Upper lobe of left lung (tissue), 6 donors: ENCODE data around the gene WDR70. TPM values are rescaled to one million over a fixed set of nuclear protein-coding genes. Genes with fewer than 3 reads are reported as not detected.
"Not testable (repeated sequence)": the region's sequence is repeated elsewhere in the genome, so short reads cannot be mapped to it uniquely, and the experiment has no call there.

ENCODE experiments used
- ATAC-seq, 2 donors: fragments of 200-7000 bp; cut with Tn5 transposase; one replicate each; pipeline ENCODE4 v1.9.1; 2022; ENCODE audit warnings: mild to moderate bottlenecking in 2 of 2, moderate library complexity in 2 of 2; ENCODE audit not compliant: low FRiP score in 2 of 2
- DNase-seq, 2 donors: peaks; one replicate each; pipeline ENCODE4 v3.0.0-alpha.2; 2019 to 2020
- H3K27ac ChIP-seq, 4 donors: fragments of 200-600 bp; sonication (generic); one replicate each; pipeline ENCODE4 v1.5.1; 2016 to 2019
- H3K27me3 ChIP-seq, 4 donors: fragments of 200-600 bp; sonication (generic); one replicate each; pipeline ENCODE4 v1.5.1; 2017 to 2019
- H3K36me3 ChIP-seq, 4 donors: fragments of 200-600 bp; sonication (generic); one replicate each; pipeline ENCODE4 v1.5.1; 2016 to 2019
- H3K4me1 ChIP-seq, 4 donors: fragments of 200-600 bp; sonication (generic); one replicate each; pipeline ENCODE4 v1.5.1; 2018 to 2019
- H3K4me3 ChIP-seq, 4 donors: fragments of 200-600 bp; sonication (generic); one replicate each; pipeline ENCODE4 v1.5.1; 2017 to 2019; ENCODE audit warnings: mild to moderate bottlenecking in 2 of 4, moderate library complexity in 1 of 4
- H3K9me3 ChIP-seq, 4 donors: fragments of 200-600 bp; sonication (generic); one replicate each; pipeline ENCODE4 v1.5.1; 2018 to 2019
- EP300 ChIP-seq, 4 donors: sonication (generic); formaldehyde crosslinking; IDR thresholded peaks; one replicate each; pipeline ENCODE4 v1.5.1; 2017; ENCODE audit warnings: antibody characterized with exemption in 4 of 4, control low read depth in 2 of 4
- POLR2A ChIP-seq, 4 donors: fragments of 450-650 bp; IDR thresholded peaks; one replicate each; pipeline ENCODE4 v1.5.1; 2016 to 2017; ENCODE audit warnings: antibody characterized with exemption in 4 of 4, mild to moderate bottlenecking in 2 of 4
- POLR2AphosphoS5 ChIP-seq, 2 donors: sonication (generic); formaldehyde crosslinking; IDR thresholded peaks; one replicate each; pipeline ENCODE4 v1.5.1; 2017; ENCODE audit warnings: antibody characterized with exemption in 2 of 2
- WGBS, 2 donors: methylation state at CpG; one replicate each; pipeline ENCODE4 v1.1.5; 2017 to 2018; 5-methylcytosine and 5-hydroxymethylcytosine counted together
- total RNA-seq, 6 donors: library from RNA; depleted of rRNA in 4 of 6; stranded (reverse); fragments of >200 nt in 4 of 6; gene quantifications; one replicate each; pipeline versions ENCODE4 v1.1.0 to v1.2.1, GENCODE V29; 2016 to 2021
- TF ChIP-seq, protein P1 (sequence below), 6 experiments: fragments of 450-650 bp in 4 of 6; fragments of 200-600 bp in 2 of 6; sonication (generic) in 2 of 6; IDR thresholded peaks; one replicate each; pipeline ENCODE4 v1.5.1; 2016 to 2019; ENCODE audit warnings: antibody characterized with exemption in 6 of 6
- donor health status: DM: no; HTN: no; CAD: no; lungs with moderate emphysema.
- donor health status: DM: no; HTN: yes; CAD: no; lungs with severe emphysema.

WDR70 gene
- total RNA-seq, 6 donors from 2014 or later: 20.7 to 75.4 (median 27.9) TPM

GRCh38 chr5:37471666-37472197, 92.6 kb downstream of the WDR70 start:
- 63 to 66% methylated on average over 3 of the region's 3 CpGs for WGBS, 2 donors
- no peak for DNase-seq
- peaks cover 8 to 12% (median 9%) of the 10 kb centered on the region in 4 donors for H3K9me3 ChIP-seq
- no peak overlapping the region for H3K4me3 ChIP-seq
- TF ChIP-seq EP300 (IDR thresholded peaks at IDR 0.05) (no peak), POLR2A (IDR thresholded peaks at IDR 0.05) (no peak), POLR2AphosphoS5 (IDR thresholded peaks at IDR 0.05) (no peak)
- TF ChIP-seq, protein P1, sequence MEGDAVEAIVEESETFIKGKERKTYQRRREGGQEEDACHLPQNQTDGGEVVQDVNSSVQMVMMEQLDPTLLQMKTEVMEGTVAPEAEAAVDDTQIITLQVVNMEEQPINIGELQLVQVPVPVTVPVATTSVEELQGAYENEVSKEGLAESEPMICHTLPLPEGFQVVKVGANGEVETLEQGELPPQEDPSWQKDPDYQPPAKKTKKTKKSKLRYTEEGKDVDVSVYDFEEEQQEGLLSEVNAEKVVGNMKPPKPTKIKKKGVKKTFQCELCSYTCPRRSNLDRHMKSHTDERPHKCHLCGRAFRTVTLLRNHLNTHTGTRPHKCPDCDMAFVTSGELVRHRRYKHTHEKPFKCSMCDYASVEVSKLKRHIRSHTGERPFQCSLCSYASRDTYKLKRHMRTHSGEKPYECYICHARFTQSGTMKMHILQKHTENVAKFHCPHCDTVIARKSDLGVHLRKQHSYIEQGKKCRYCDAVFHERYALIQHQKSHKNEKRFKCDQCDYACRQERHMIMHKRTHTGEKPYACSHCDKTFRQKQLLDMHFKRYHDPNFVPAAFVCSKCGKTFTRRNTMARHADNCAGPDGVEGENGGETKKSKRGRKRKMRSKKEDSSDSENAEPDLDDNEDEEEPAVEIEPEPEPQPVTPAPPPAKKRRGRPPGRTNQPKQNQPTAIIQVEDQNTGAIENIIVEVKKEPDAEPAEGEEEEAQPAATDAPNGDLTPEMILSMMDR (IDR thresholded peaks at IDR 0.05): no peak
- ATAC-seq: no peak
- H3K27ac ChIP-seq: no peak overlapping the region
- H3K36me3 ChIP-seq: peaks cover 0 to 4% (median 0%) of the 10 kb centered on the region in 4 donors
- no peaks in the 10 kb centered on the region for H3K27me3 ChIP-seq
- no peaks in the 10 kb centered on the region for H3K4me1 ChIP-seq

DNA sequence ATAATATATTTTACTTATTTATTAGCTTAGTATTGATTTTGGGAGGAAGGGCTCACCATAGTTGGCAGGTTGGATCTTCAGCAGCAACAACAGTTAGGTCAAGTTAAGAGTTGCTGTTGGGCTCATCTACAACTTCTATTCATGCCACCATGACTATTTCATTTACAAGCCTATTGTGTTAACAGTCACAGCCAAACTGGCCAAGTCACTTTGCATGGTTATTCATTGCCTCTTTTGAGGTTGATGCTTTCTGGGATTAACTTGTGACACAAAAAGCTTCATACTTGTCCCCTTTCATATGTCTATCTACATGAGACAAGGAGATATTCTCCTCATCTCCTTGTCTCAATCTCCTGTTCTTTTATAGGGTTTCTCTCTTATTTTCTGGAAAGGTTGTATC, 98.3 kb downstream of the WDR70 start:
- Histone ChIP-seq H3K27ac (no peak overlapping the region), H3K36me3 (peaks cover 5 to 31% (median 19%) of the 10 kb centered on the region in 4 donors), H3K9me3 (peaks cover 0 to 5% (median 0%) of the 10 kb centered on the region in 4 donors), H3K4me3 (no peak overlapping the region), H3K27me3 (no peaks in the 10 kb centered on the region), H3K4me1 (no peaks in the 10 kb centered on the region)
- DNase-seq: no peak
- ATAC-seq: no peak
- TF ChIP-seq POLR2AphosphoS5 (IDR thresholded peaks at IDR 0.05) (no peak), EP300 (IDR thresholded peaks at IDR 0.05) (no peak), POLR2A (IDR thresholded peaks at IDR 0.05) (no peak)
- TF ChIP-seq, protein P1 (IDR thresholded peaks at IDR 0.05): no peak

DNA sequence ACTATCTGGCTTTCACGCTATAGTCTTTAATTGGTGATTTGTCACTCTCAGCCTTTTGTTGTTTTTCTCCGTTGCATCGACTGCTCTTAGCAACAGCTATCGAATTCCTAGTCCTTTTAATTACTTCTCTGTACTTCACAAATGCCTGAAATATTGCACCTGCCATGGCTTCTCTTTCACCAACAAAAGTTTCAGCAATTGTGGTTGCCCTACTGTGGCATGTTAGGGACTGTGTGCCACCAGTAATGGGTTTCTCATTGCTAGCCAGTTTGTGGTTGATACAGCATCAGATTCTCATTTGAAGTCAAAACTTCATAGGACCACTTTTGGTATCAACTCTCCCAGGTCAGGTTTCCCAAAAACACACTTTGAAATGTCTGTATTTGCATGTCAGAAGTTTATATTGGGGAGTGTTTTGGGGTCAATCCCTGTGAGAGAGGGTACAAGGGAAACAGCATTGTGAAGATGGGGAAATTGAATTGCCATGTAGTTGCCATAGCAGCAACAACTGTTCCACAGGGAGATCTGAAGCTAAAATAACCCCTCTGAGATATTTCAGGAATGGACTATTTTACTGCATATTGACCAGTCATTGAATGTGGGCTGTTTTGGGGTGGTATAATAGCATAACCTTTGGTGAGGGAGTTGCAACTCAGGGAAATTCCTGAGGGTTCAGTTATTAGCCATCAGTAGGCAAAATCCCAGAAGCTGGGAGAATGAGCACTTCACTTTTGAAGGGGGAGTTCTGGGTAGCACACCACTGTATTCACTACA, 99.2 kb downstream of the WDR70 start:
- DNase-seq (no peak), ATAC-seq (no peak)
- WGBS, 2 donors: 73 to 74% methylated on average over 4 of the region's 4 CpGs
- no peak overlapping the region for H3K4me3 ChIP-seq
- H3K36me3 ChIP-seq: peaks cover 5 to 34% (median 19%) of the 10 kb centered on the region in 4 donors
- H3K9me3 ChIP-seq: peaks cover 0 to 5% (median 0%) of the 10 kb centered on the region in 4 donors
- no peak overlapping the region for H3K27ac ChIP-seq
- no peaks in the 10 kb centered on the region for H3K27me3 ChIP-seq
- H3K4me1 ChIP-seq: no peaks in the 10 kb centered on the region
- no peak for TF ChIP-seq POLR2A (IDR thresholded peaks at IDR 0.05)
- no peak for TF ChIP-seq EP300 (IDR thresholded peaks at IDR 0.05)
- TF ChIP-seq POLR2AphosphoS5 (IDR thresholded peaks at IDR 0.05): no peak
- TF ChIP-seq, protein P1 (IDR thresholded peaks at IDR 0.05): no peak

- not testable (repeated sequence) for H3K27ac ChIP-seq, H3K9me3 ChIP-seq, DNase-seq, H3K27me3 ChIP-seq, H3K4me3 ChIP-seq, ATAC-seq, H3K4me1 ChIP-seq
- peaks cover 5 to 34% (median 17%) of the 10 kb centered on the region in 4 donors for H3K36me3 ChIP-seq
- 97 to 100% methylated on average over 3 of the region's 3 CpGs for WGBS, 2 donors
These were observed 102.3 kb downstream of the WDR70 start for GRCh38 chr5:37481395-37481794.

DNA sequence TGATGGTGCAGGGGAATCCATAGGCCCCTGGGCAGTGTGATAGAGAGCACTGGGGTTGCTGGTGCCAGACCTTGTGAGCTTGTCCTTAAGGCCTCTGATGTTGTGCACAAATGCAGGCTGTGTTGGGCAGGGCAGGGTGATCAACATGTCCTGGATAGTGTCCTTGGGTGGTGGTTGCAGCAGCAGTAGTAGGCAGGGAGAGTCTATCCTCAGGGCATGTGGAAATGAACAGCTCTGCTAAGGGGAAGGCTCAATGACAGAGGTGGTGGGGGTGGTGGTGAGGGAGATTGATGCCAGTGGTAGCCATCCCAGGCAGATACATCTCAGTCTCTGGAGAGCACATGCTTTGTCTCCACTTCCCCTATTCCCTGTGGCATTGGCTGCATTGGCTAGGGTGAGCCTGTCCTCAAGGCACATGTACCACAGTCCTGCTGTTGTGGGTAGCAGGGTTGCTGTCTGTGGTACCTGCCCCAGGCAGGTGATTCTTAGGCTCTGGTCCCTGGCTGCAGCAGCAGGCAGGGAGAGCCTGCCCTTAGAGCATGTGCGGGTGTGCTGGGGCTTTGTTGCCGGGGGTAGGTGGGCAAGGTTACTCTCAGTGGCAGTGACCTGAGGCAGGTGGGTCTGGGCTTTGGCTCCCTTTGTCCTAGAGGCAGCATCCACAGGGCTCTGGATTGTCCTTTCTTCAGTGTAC, 111.1 kb downstream of the WDR70 start:
- TF ChIP-seq EP300 (IDR thresholded peaks at IDR 0.05) (no peak), POLR2AphosphoS5 (IDR thresholded peaks at IDR 0.05) (no peak), POLR2A (IDR thresholded peaks at IDR 0.05) (no peak)
- TF ChIP-seq, protein P1 (IDR thresholded peaks at IDR 0.05): no peak
- Histone ChIP-seq H3K36me3 (no peaks in the 10 kb centered on the region), H3K27me3 (no peaks in the 10 kb centered on the region), H3K4me1 (no peaks in the 10 kb centered on the region), H3K27ac (no peak overlapping the region), H3K4me3 (no peak overlapping the region), H3K9me3 (no peaks in the 10 kb centered on the region)
- DNase-seq (peak in 1 of 2 donors; percentile 10), ATAC-seq (peak; percentile 23 to 51)
- WGBS, 2 donors: 100% methylated on average over 1 of the region's 2 CpGs; no CpG with 5 or more reads in 1 of the 2 donors
